ENCODE measurements around the gene MINDY4.
A peak's percentile ranks its signal among the peaks of the same experiment; 100 is the strongest.

GRCh38 chr7:30727061-30727945 lies 43.9 kb upstream of the MINDY4 start:
- peak; percentile 12; the same call in 1 of the 2 replicates for TF ChIP-seq SPI1 (IDR thresholded peaks at IDR 0.05; ENCODE audit: low read depth, low read length)
- TF ChIP-seq TAF1 (IDR thresholded peaks at IDR 0.05; ENCODE audit: low read depth, low read length), result no peak
- TF ChIP-seq POLR2A (IDR thresholded peaks at IDR 0.05; ENCODE audit: low read depth, low read length), result no peak
- TF ChIP-seq POLR2AphosphoS5 (IDR thresholded peaks at IDR 0.05; ENCODE audit: low read depth, low read length), result no peak
- TF ChIP-seq POU2F2 (IDR thresholded peaks at IDR 0.05; ENCODE audit: low read depth, low read length), result no peak

Data from GM12891 (cell line).